A673 (cell line): ENCODE measurements around the gene CHST15. TPM values are rescaled to one million over a fixed set of nuclear protein-coding genes. Genes with fewer than 3 reads are reported as not detected.

Experiments
- BruUV-seq: library from RNA; stranded (reverse); fragments of 400-500 nt; replicated peaks from 2 replicates; lab custom pipeline; 2021; lab: Mats Ljungman, UMichigan
- CTCF ChIA-PET: fragments of 300-600 bp; sonication (Branson Sonifier 250); formaldehyde crosslinking; loops from one replicate; lab custom pipeline; 2022; ENCODE audit warnings: antibody characterized with exemption; lab: Charles Lee
- POLR2A ChIA-PET: fragments of 300-600 bp; sonication (Branson Sonifier 250); formaldehyde crosslinking; loops from one replicate; lab custom pipeline; 2022; ENCODE audit warnings: antibody characterized with exemption; ENCODE audit not compliant: low non-redundant PET; lab: Charles Lee
- DNase-seq: peaks from one replicate; pipeline ENCODE4 v3.0.0-alpha.2; 2015; ENCODE audit warnings: low spot score
- H3K27ac ChIP-seq: fragments of 200-600 bp; sonication (generic); 2 replicates; pipeline ENCODE4 v1.5.1; 2016; ENCODE audit warnings: mixed run types, low read depth, mild to moderate bottlenecking, mixed read lengths, antibody characterized with exemption, low read length; ENCODE audit not compliant: poor library complexity, severe bottlenecking
- H3K27me3 ChIP-seq: fragments of 200-600 bp; sonication (generic); replicated peaks from 2 replicates; pipeline ENCODE4 v1.6.1; 2017; ENCODE audit warnings: mixed run types, low read depth, mild to moderate bottlenecking, mixed read lengths, antibody characterized with exemption, low read length; ENCODE audit not compliant: insufficient read depth, poor library complexity
- H3K36me3 ChIP-seq: fragments of 200-600 bp; sonication (generic); 2 replicates; pipeline ENCODE4 v1.6.1; 2016; ENCODE audit warnings: mixed run types, mild to moderate bottlenecking, mixed read lengths, antibody characterized with exemption, low read length; ENCODE audit not compliant: insufficient read depth, poor library complexity, severe bottlenecking
- H3K4me1 ChIP-seq: fragments of 200-600 bp; sonication (generic); 2 replicates; pipeline ENCODE4 v1.6.1; 2017; ENCODE audit warnings: mixed run types, mild to moderate bottlenecking, mixed read lengths, antibody characterized with exemption, low read length; ENCODE audit not compliant: insufficient read depth, poor library complexity, severe bottlenecking
- H3K4me3 ChIP-seq: fragments of 200-600 bp; sonication (generic); 2 replicates; pipeline ENCODE4 v1.5.1; 2016; ENCODE audit warnings: low read depth, mixed run types, mild to moderate bottlenecking, mixed read lengths, low read length; ENCODE audit not compliant: poor library complexity, severe bottlenecking
- H3K9me3 ChIP-seq: fragments of 200-600 bp; sonication (generic); 2 replicates; pipeline ENCODE4 v1.6.1; 2016; ENCODE audit warnings: mixed run types, low read depth, mild to moderate bottlenecking, mixed read lengths, antibody characterized with exemption, low read length; ENCODE audit not compliant: poor library complexity, severe bottlenecking
- CTCF ChIP-seq: fragments of 300-800, 200-600 bp; sonication (generic); conservative IDR thresholded peaks from 2 replicates; pipeline ENCODE4 v1.5.1; 2017; ENCODE audit warnings: low read depth, mild to moderate bottlenecking, antibody characterized with exemption, low read length, moderate library complexity, mixed read lengths
- EZH2 ChIP-seq: fragments of 200-600 bp; sonication (generic); IDR thresholded peaks from 2 replicates; pipeline ENCODE4 v1.6.1; 2017; ENCODE audit warnings: borderline replicate concordance, low read depth, mild to moderate bottlenecking, mixed read lengths, antibody characterized with exemption, low read length; ENCODE audit not compliant: poor library complexity, severe bottlenecking
- intact Hi-C: fragments of 100-400 bp; cut with micrococcal nuclease; formaldehyde crosslinking; loops from one replicate; pipeline ENCODE4 v1.10.0; 2022; ENCODE audit not compliant: unreplicated experiment
- total RNA-seq: library from RNA; stranded (reverse); gene quantifications from 2 replicates; pipeline ENCODE4 v1.2.3, GENCODE V29; 2021

CHST15 gene
- total RNA-seq, 1 experiment from 2014 or later: 1.7 TPM

- Histone ChIP-seq H3K27ac (no peak overlapping the region), H3K9me3 (no peaks in the 10 kb centered on the region), H3K4me1 (no peaks in the 10 kb centered on the region), H3K4me3 (no peak overlapping the region), H3K36me3 (no peaks in the 10 kb centered on the region), H3K27me3 (no peaks in the 10 kb centered on the region)
- no peak for DNase-seq
- POLR2A ChIA-PET: no interaction called here
- TF ChIP-seq CTCF (no peak), EZH2 (no peak)
- no TSS peak for BruUV-seq
- CTCF ChIA-PET: no interaction called here
- intact Hi-C loops: loop anchor here (10.0 kb wide), 1 partner anchor 255 kb away; no protein-coding TSS in a partner anchor
Observed at GRCh38 chr10:123999956-124000615, 93.3 kb downstream of the CHST15 start.

DNA sequence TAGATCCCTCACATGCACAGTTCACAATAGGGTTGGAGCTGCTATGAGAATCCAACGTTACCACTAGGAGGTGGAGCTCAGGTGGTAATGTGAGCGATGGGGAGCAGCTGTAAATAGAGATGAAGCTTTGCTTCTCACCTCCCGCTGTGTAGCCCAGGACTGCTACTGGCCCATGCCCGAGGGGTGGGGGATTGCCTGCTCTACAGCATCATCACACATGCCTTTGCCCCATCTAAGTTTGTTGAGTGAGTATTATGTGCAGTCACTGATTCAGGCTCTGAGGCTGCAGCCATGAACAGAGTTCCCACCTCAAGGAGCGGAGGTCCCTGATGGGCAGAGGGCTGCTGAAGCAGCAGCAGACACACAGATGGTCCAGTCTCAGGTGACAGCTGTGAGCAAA is 94.1 kb downstream of the CHST15 start:
- Histone ChIP-seq H3K27ac (no peak overlapping the region), H3K4me3 (no peak overlapping the region), H3K36me3 (no peaks in the 10 kb centered on the region), H3K4me1 (no peaks in the 10 kb centered on the region), H3K27me3 (peaks cover 3% of the 10 kb centered on the region), H3K9me3 (no peaks in the 10 kb centered on the region)
- CTCF ChIA-PET: no interaction called here
- POLR2A ChIA-PET: no interaction called here
- DNase-seq: no peak
- BruUV-seq: no TSS peak
- intact Hi-C loops: loop anchor here (10.0 kb wide), 1 partner anchor 256 kb away; no protein-coding TSS in a partner anchor
- no peak for TF ChIP-seq EZH2

GRCh38 chr10:123998197-123999141 is 94.9 kb downstream of the CHST15 start:
- Histone ChIP-seq H3K4me3 (no peak overlapping the region), H3K36me3 (no peaks in the 10 kb centered on the region), H3K27ac (no peak overlapping the region), H3K4me1 (no peaks in the 10 kb centered on the region), H3K27me3 (peaks cover 10% of the 10 kb centered on the region), H3K9me3 (no peaks in the 10 kb centered on the region)
- no TSS peak for BruUV-seq
- DNase-seq: no peak
- ChIA-PET POLR2A (no interaction called here), CTCF (interaction anchor here (4.8 kb wide), 1 partner anchor 391 kb away, joined by 57 read pairs; no protein-coding TSS in a partner anchor)
- intact Hi-C loops: loop anchor here (10.0 kb wide), 1 partner anchor 256 kb away; no protein-coding TSS in a partner anchor
- TF ChIP-seq CTCF (no peak), EZH2 (no peak)
